ENCODE measurements around the gene SLX4IP.

The SLX4IP gene

DNA sequence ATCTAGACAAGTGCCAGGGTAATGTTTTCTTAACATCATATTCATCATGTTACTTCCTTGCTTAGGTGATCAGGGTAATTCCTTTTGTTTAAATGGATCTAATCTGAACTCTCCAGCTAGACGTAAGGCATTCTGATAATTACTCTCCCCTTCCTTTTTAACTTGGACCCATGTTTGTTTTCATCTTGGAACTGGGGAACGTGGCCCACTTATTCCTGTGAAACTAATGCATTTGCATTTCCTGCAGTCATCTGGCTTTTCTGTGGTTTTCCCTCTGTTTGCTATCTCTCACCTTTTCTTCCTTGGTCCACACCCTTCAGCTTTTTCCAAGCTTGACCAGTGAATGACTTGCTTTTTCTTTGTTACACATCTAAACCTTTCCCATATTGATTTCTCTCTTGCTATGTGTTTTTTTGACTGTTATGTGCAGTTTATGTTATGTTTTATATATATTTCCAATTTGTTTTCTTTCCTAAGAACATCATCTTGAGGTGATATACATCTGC is 33.3 kb downstream of the SLX4IP start:
- Mint-ChIP-seq H3K27me3 (no peaks in the 10 kb centered on the region), H3K9me3 (ENCODE audit: low read depth) (no peaks in the 10 kb centered on the region), H3K4me1 (ENCODE audit: low read depth) (peaks cover 9% of the 10 kb centered on the region), H3K4me3 (no peak overlapping the region), H3K36me3 (peaks cover 13% of the 10 kb centered on the region), H3K27ac (no peak overlapping the region)

DNA sequence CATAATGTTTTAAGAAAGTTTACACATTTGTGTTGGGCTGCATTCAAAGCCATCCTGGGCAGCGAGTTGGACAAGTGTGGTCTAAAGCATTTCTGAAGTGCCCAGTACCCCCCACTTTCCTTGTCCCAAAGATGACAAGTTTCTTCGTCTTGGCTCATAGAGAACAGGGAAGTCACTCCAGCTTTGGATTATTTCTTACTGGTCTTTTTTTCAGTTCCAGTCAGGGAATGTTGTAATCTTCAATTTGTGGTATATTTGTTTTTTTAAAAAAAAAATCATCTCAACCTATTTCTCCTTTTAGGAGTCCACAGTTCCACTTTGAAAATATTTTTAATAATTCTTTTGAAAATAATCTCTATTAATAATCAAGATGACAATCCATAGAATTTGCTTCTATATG is 34.0 kb downstream of the SLX4IP start:
- H3K27me3 Mint-ChIP-seq: no peaks in the 10 kb centered on the region
- H3K4me3 Mint-ChIP-seq: no peak overlapping the region
- peaks cover 9% of the 10 kb centered on the region for H3K4me1 Mint-ChIP-seq (ENCODE audit: low read depth)
- no peaks in the 10 kb centered on the region for H3K9me3 Mint-ChIP-seq (ENCODE audit: low read depth)
- H3K36me3 Mint-ChIP-seq: peaks cover 10% of the 10 kb centered on the region
- no peak overlapping the region for H3K27ac Mint-ChIP-seq

DNA sequence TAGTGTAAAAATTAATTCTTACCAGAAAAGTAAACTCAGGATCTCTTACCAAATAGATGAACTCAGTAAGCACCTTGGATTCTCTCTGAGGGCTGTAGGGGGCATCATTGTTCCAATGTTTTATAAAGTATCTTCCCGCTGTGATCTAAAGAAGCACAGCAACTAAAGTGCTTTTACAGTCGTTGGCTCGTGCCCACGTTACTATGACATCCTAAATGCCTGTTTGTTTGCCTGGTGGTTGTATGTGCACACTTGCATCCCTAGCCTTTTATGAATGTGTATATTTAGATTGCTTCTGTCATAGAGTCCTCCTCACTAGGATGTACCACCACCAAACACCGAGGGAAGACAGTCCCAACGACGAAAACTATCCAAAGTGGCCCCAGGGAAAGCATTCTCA is 34.5 kb downstream of the SLX4IP start:
- H3K4me1 Mint-ChIP-seq (ENCODE audit: low read depth): peaks cover 9% of the 10 kb centered on the region
- no peaks in the 10 kb centered on the region for H3K9me3 Mint-ChIP-seq (ENCODE audit: low read depth)
- no peak overlapping the region for H3K4me3 Mint-ChIP-seq
- H3K36me3 Mint-ChIP-seq: peaks cover 9% of the 10 kb centered on the region
- no peaks in the 10 kb centered on the region for H3K27me3 Mint-ChIP-seq
- no peak overlapping the region for H3K27ac Mint-ChIP-seq

DNA sequence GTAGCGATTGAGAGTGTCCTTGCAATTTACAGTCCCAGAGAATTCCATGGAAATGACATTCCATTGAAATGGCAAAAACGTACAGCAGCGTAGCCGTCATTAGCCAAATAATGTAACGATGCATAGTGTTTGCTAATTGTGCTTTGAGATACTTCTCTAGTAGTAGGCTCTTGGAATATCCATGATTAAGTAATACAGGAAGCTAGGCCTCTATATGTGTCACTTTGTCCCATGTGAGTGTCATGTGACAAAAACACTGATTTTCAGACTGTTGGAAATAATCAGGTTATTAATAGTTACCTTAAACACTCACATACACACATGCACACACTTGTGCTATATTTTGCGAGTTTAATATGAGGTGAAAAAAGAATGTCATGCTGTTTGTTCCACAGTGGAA is 35.2 kb downstream of the SLX4IP start:
- Mint-ChIP-seq H3K4me1 (ENCODE audit: low read depth) (peaks cover 12% of the 10 kb centered on the region), H3K27ac (no peak overlapping the region), H3K27me3 (no peaks in the 10 kb centered on the region), H3K36me3 (peaks cover 8% of the 10 kb centered on the region), H3K9me3 (ENCODE audit: low read depth) (no peaks in the 10 kb centered on the region), H3K4me3 (no peak overlapping the region)

DNA sequence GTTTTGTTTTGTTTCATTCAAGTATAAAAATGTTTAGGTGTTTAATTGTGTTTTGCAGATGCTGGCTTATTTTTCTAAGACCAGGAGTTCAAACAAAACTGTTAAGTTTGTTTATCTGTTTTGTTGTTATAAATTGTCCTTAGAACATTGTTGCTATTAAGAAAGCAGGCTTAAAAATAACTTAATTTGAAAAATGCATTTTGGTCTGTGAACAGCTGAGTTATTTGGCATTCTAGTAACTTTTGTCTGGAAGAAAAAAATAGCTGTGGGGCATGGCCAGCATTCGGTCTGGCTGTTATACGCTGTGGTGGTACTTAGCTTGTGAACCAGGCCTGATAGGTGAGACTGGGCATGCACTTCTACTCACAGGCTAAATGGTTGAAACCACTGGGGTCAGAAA is 37.8 kb downstream of the SLX4IP start:
- peaks cover 8% of the 10 kb centered on the region for H3K36me3 Mint-ChIP-seq
- H3K27me3 Mint-ChIP-seq: no peaks in the 10 kb centered on the region
- H3K27ac Mint-ChIP-seq: no peak overlapping the region
- H3K4me1 Mint-ChIP-seq (ENCODE audit: low read depth): peaks cover 15% of the 10 kb centered on the region
- H3K4me3 Mint-ChIP-seq: no peak overlapping the region
- no peaks in the 10 kb centered on the region for H3K9me3 Mint-ChIP-seq (ENCODE audit: low read depth)

DNA sequence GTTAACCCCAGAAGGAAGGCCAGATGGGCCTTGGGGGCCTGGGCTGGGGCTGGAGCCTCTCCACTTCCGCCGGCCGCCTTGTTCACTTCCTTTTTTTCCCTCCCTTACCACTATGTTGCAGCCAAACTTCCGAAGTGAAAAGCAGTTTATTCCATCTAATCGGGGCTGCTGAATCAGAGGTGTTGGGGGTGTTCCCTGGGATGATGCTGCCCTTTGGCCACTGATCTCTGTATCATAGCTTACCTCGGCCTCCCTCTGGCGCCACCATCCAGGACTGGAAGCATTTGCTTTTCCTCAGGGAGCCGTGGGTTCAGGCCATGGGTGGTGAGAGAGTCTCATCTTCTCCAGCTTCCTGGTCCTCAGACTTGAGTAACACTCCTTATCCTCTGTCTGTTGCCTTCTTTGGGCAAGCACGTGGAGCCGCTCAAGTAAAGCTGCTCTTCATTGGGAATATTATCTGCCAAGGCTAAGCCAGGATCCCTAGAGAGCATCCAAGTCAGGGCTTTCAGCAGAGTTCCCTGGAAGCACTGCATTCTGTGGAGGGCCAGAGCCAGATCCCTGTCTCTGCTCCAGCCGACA is 39.6 kb downstream of the SLX4IP start:
- Mint-ChIP-seq H3K4me3 (no peak overlapping the region), H3K9me3 (ENCODE audit: low read depth) (no peaks in the 10 kb centered on the region), H3K27me3 (no peaks in the 10 kb centered on the region), H3K4me1 (ENCODE audit: low read depth) (peaks cover 11% of the 10 kb centered on the region), H3K27ac (no peak overlapping the region), H3K36me3 (peaks cover 6% of the 10 kb centered on the region)

DNA sequence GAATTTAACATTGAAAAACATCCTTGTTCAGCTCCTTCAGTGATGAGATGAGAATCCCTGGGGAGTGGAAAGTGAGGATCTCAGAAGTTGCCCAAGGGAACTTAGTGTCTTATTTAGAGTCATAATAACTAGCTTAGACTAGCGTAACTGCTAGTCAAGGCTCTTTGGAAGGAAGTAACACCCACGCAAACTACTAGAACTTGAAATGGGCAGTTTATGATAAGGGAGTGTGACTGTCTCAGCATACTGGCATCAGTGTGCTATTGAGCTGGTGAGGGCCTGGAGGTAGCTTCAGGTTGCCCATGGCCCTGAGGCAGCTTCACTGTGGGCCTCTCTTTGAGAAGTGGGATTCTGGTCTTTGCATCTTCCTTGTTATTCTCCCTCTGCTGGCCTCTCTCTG is 40.1 kb downstream of the SLX4IP start:
- Mint-ChIP-seq H3K4me3 (no peak overlapping the region), H3K27me3 (no peaks in the 10 kb centered on the region), H3K9me3 (ENCODE audit: low read depth) (no peaks in the 10 kb centered on the region), H3K36me3 (peaks cover 6% of the 10 kb centered on the region), H3K4me1 (ENCODE audit: low read depth) (peaks cover 8% of the 10 kb centered on the region), H3K27ac (no peak overlapping the region)

DNA sequence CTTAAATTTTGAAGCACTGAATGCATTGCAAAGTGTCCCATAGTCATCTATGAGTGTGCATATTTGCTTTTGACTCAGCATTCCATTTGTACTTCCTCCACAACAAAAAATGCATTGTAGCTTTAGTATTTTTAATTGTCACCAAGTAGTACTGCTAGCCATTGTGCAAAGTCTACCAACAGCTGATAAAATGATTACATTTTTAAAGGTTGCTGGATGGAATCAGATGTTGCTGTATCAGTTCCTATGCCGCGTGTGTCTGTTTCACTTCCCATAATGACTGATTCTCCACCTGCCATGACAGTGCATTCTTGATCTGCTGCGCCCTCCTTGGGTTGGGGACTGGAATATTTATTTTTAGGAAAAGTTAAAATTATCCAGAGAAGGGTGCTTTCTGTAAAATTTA is 41.2 kb downstream of the SLX4IP start:
- Mint-ChIP-seq H3K36me3 (peaks cover 2% of the 10 kb centered on the region), H3K27me3 (no peaks in the 10 kb centered on the region), H3K27ac (no peak overlapping the region), H3K4me1 (ENCODE audit: low read depth) (peaks cover 8% of the 10 kb centered on the region), H3K4me3 (no peak overlapping the region), H3K9me3 (ENCODE audit: low read depth) (no peaks in the 10 kb centered on the region)

DNA sequence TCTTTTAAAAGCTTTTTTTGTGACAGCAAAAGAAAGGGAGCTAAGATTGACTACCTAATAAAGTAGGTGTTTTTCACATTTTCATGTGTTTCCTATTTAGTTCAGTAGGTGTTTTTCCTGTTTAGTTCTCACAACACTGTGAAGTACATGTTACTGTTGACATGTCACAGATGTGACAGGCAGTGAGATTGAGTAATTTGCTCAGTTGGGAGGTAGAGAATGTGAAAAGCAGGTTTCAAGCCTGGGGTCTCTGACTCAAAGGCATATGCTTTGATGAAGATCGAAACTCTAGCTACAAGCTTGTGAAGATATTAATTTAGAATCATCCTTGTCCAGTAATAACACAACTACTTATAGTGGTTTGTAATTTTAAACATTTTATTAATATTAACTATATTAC is 43.1 kb downstream of the SLX4IP start:
- no peaks in the 10 kb centered on the region for H3K9me3 Mint-ChIP-seq (ENCODE audit: low read depth)
- H3K27me3 Mint-ChIP-seq: no peaks in the 10 kb centered on the region
- peaks cover 7% of the 10 kb centered on the region for H3K4me1 Mint-ChIP-seq (ENCODE audit: low read depth)
- no peaks in the 10 kb centered on the region for H3K36me3 Mint-ChIP-seq
- H3K4me3 Mint-ChIP-seq: no peak overlapping the region
- no peak overlapping the region for H3K27ac Mint-ChIP-seq

DNA sequence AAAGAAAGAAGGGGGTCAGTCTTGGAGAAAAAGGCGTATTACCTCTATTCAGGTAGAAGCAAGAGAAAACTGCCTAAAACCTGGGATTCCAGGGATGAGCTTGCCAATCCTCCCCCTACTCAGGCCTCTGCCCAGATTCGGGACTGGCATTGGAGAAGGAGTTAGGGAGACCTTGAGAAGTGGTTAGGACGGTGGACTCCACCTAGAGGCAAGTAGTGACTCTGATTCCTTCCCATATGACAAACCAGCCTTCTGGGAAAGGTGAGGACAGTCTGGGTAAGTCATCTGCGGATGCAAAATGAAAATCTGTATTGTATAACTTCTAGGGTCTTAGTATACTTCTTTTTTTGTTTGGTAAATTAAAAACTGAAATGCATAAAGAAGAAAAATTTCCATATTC is 43.8 kb downstream of the SLX4IP start:
- Mint-ChIP-seq H3K9me3 (ENCODE audit: low read depth) (no peaks in the 10 kb centered on the region), H3K27ac (no peak overlapping the region), H3K4me1 (ENCODE audit: low read depth) (peaks cover 6% of the 10 kb centered on the region), H3K36me3 (no peaks in the 10 kb centered on the region), H3K4me3 (no peak overlapping the region), H3K27me3 (no peaks in the 10 kb centered on the region)

DNA sequence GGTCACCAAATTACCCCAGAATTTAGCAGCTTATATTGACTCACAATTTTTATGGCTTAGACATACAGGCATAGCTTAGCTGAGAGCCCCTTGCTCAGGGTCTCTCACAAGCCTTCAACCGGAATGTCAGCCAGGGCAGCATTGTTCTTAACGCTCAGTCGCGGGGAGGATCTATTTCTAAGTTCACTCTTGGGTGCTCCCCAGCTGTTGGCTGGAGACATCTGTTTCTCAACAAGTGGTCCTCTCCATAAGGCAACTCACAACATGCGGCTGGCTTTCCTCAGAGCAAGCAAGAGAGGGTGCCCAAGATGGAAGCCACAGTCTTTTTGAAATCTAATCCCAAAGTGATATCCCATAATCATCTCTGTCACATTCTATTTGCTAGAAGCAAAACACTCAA is 46.6 kb downstream of the SLX4IP start:
- no peaks in the 10 kb centered on the region for H3K9me3 Mint-ChIP-seq (ENCODE audit: low read depth)
- H3K36me3 Mint-ChIP-seq: peaks cover 5% of the 10 kb centered on the region
- H3K27ac Mint-ChIP-seq: no peak overlapping the region
- no peaks in the 10 kb centered on the region for H3K27me3 Mint-ChIP-seq
- H3K4me1 Mint-ChIP-seq (ENCODE audit: low read depth): no peaks in the 10 kb centered on the region
- H3K4me3 Mint-ChIP-seq: no peak overlapping the region

DNA sequence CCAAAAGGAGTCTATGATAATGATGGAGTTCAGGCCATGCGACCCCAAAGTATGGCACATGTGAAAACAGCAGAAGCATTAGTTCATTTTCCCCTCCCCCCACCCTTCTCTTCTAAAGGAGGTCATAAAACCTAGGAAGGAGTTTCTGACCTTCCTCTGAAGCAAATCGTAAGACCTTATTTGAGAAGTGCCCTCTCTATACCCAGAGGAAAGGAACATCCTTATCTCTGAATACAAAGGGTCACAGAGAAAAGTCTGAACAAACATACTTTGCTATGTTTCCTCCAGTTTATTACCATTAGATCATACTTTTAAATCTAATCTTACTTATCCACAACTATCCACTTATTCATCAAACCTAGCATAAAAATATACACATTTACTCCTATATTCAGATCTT is 48.6 kb downstream of the SLX4IP start:
- H3K4me3 Mint-ChIP-seq: no peak overlapping the region
- no peak overlapping the region for H3K27ac Mint-ChIP-seq
- no peaks in the 10 kb centered on the region for H3K27me3 Mint-ChIP-seq
- peaks cover 5% of the 10 kb centered on the region for H3K36me3 Mint-ChIP-seq
- peaks cover 8% of the 10 kb centered on the region for H3K4me1 Mint-ChIP-seq (ENCODE audit: low read depth)
- H3K9me3 Mint-ChIP-seq (ENCODE audit: low read depth): no peaks in the 10 kb centered on the region

DNA sequence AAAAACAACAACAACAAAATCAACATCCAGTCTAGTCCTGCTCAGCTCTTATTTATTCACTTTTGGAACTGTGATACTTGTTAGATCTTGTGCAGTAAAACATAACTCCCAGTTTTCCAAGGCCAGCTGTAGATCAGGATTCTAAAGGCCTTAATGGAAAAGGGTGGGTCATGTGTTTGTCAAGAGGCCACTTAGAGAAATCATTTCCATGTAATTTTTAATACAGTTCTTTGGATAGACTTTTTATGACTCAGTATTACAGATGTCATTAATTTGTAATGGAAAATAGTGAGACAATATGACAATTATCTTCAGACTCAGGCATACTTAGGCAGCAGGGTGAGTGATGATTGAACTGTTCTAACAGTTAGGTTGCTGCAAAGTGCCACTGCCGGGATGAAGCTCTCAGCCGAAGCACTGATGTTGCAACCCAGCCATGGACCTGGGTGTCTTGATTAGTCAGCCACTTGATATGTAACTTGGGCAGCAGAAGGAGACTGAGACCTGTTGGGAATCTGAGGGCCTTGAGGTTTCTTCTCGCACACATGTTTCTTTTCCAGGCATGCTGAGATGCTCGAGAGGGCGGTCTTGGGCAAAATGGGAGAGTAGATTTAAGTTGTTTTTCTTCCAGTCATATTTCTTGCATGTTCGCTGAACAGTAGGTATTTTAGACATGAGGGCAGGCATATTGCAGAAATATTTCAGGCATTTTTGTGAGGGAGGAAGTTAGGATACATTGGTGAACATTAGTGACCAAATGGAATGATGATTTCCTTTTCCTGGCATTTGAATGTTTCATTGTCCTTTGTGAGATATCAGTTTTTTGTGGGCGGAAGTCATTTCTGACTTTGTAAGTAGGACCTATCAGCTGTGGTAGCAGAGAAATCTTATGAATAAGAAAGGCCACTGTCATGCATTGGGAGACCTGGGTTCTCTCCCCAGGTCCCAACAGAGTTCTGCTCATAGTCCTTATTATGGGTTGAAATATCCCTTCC is 52.3 kb downstream of the SLX4IP start:
- H3K4me3 Mint-ChIP-seq: no peak overlapping the region
- no peak overlapping the region for H3K27ac Mint-ChIP-seq
- H3K9me3 Mint-ChIP-seq (ENCODE audit: low read depth): no peaks in the 10 kb centered on the region
- peaks cover 9% of the 10 kb centered on the region for H3K36me3 Mint-ChIP-seq
- no peaks in the 10 kb centered on the region for H3K27me3 Mint-ChIP-seq
- peaks cover 27% of the 10 kb centered on the region for H3K4me1 Mint-ChIP-seq (ENCODE audit: low read depth)

DNA sequence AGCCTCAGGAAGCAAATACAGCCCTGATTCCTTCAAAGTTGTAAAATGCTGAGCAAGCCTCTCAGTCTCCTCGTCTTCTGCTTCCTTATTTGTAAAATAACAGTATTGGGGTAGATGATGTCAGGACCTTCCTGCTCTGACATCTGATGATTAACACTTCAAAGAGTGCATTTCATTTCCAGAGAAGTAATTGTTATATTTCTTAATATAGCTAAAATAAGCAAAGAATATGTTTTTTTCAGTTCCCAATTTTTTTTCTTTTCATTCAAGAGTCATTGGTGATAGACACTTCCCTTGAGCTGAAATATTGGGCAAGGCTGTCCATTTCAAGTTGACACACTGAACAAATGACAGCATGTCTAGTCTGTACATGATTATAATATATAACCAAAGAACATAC is 53.4 kb downstream of the SLX4IP start:
- H3K27me3 Mint-ChIP-seq: no peaks in the 10 kb centered on the region
- peaks cover 27% of the 10 kb centered on the region for H3K4me1 Mint-ChIP-seq (ENCODE audit: low read depth)
- H3K4me3 Mint-ChIP-seq: no peak overlapping the region
- H3K27ac Mint-ChIP-seq: no peak overlapping the region
- H3K9me3 Mint-ChIP-seq (ENCODE audit: low read depth): no peaks in the 10 kb centered on the region
- H3K36me3 Mint-ChIP-seq: peaks cover 12% of the 10 kb centered on the region

DNA sequence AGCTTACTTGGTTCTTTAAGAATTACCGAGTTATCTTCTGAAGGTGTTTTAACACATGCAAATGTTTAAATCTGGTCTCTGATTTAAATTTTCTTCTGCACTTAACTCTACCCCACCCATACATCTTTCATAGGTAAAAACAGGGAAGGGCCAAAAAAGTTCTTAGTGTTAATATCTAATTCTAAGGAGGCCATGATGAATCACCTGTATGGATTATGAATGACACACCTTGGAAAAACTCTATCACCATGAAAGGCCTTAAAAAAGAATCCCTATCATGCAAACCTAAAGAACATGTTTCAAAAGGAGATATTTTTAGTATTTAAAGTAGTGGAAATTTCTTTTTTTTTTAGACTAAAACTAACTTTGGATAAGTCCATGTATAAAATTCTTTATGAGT is 54.7 kb downstream of the SLX4IP start:
- peaks cover 31% of the 10 kb centered on the region for H3K4me1 Mint-ChIP-seq (ENCODE audit: low read depth)
- H3K27ac Mint-ChIP-seq: no peak overlapping the region

More for the DNA sequence above, 54.7 kb downstream of the SLX4IP start:
- Mint-ChIP-seq H3K9me3 (ENCODE audit: low read depth) (no peaks in the 10 kb centered on the region), H3K4me3 (no peak overlapping the region), H3K36me3 (peaks cover 7% of the 10 kb centered on the region), H3K27me3 (no peaks in the 10 kb centered on the region)
